Adrenal gland (tissue), 12 donors: ENCODE measurements around the gene TANK. TPM values are rescaled to one million over a fixed set of nuclear protein-coding genes. Genes with fewer than 3 reads are reported as not detected.

Source experiments
- DNase-seq, 7 donors: peaks; one replicate each; pipeline ENCODE4 v3.0.0-alpha.2; 2019 to 2020
- H3K27ac ChIP-seq, 5 donors: fragments of 200-600 bp; sonication (generic) in 4 of 5; 1 replicate in 3 of 5; 2 replicates in 2 of 5; pipeline versions ENCODE4 v1.5.1 to v1.8.0; 2016 to 2020; ENCODE audit warnings: mild to moderate bottlenecking in 1 of 5
- H3K27me3 ChIP-seq: fragments of 200-600 bp; 2 replicates; pipeline ENCODE4 v1.8.0; 2021
- H3K36me3 ChIP-seq, 2 donors: fragments of 200-600 bp; replicated peaks in 1 of 2; 1 replicate in 1 of 2; 2 replicates in 1 of 2; pipeline versions ENCODE4 v1.5.1 to v1.8.0; 2018 to 2022
- H3K4me1 ChIP-seq, 2 donors: fragments of 200-600 bp; replicated peaks in 1 of 2; 1 replicate in 1 of 2; 2 replicates in 1 of 2; pipeline versions ENCODE4 v1.5.1 to v1.8.0; 2018 to 2021
- H3K4me3 ChIP-seq, 4 donors: fragments of 200-600 bp; sonication (generic) in 3 of 4; one replicate each; pipeline ENCODE4 v1.5.1; 2016 to 2018
- H3K9me3 ChIP-seq, 3 donors: fragments of 200-600 bp; sonication (generic) in 1 of 3; replicated peaks in 1 of 3; 1 replicate in 2 of 3; 2 replicates in 1 of 3; pipeline versions ENCODE4 v1.5.1 to v1.8.0; 2016 to 2021
- POLR2A ChIP-seq, 2 donors: fragments of 450-650 bp; IDR thresholded peaks; one replicate each; pipeline ENCODE4 v1.6.1; 2017; ENCODE audit warnings: antibody characterized with exemption in 2 of 2, mild to moderate bottlenecking in 2 of 2, moderate library complexity in 1 of 2
- WGBS, 4 donors: extraction: QIAGEN DNeasy Blood & Tissue Kit in 2 of 4; methylation state at CpG; one replicate each; pipeline versions ENCODE4 v1.1.5 to v1.1.7; 2013 to 2017; 5-methylcytosine and 5-hydroxymethylcytosine counted together
- intact Hi-C, 2 donors: fragments of 100-400 bp; cut with DNase I; formaldehyde crosslinking; loops; one replicate each; pipeline versions ENCODE4 v1.14.1 to v1.15.0; 2022 to 2023
- polyA plus RNA-seq, 3 donors: library from polyadenylated mRNA; stranded (reverse); fragments of 200-250 nt in 2 of 3; fragments of 350-450 nt in 1 of 3; fragmentation: Illumina TruSeq in 1 of 3; extraction: RNeasy Lipid Tissue Mini Kit (QIAGEN cat#74804) in 1 of 3; gene quantifications; one replicate each; pipeline ENCODE4 v1.2.3, GENCODE V29; 2013 to 2014
- total RNA-seq, 9 donors: library from RNA; depleted of rRNA in 4 of 9; stranded (reverse); fragments of >200 nt in 4 of 9; fragments of 120-200 nt in 1 of 9; fragmentation: NEBNext Ultra II Directional in 1 of 9; extraction: Animal tissue kit (Norgen Biotek cat#: 25700) in 1 of 9; gene quantifications; one replicate each; pipeline versions ENCODE4 v1.1.0 to v1.2.4, GENCODE V29; 2013 to 2023
- TF ChIP-seq, protein P1 (sequence below), 6 experiments: fragments of 450-650 bp in 4 of 6; fragments of 200-600 bp in 2 of 6; sonication (generic) in 1 of 6; IDR thresholded peaks; 1 replicate in 5 of 6; 2 replicates in 1 of 6; pipeline versions ENCODE4 v1.5.1 to v1.8.0; 2016 to 2021; ENCODE audit warnings: antibody characterized with exemption in 6 of 6, mild to moderate bottlenecking in 2 of 6, moderate library complexity in 1 of 6
- donor health status: healthy with polysubstance abuse.
- donor health status: Bipolar disorder and iron deficiency.
- donor health status: DM: yes; HTN: yes; CAD: no.
- donor health status: DM: no; HTN: no; CAD: no.
- donor health status: DM: no; HTN: no; CAD: no.
- donor health status: DM: yes; HTN: yes; CAD: no.

Gene TANK
- total and polyA plus RNA-seq, 12 donors: 23.7 to 90.9 (median 55.0) TPM

DNA sequence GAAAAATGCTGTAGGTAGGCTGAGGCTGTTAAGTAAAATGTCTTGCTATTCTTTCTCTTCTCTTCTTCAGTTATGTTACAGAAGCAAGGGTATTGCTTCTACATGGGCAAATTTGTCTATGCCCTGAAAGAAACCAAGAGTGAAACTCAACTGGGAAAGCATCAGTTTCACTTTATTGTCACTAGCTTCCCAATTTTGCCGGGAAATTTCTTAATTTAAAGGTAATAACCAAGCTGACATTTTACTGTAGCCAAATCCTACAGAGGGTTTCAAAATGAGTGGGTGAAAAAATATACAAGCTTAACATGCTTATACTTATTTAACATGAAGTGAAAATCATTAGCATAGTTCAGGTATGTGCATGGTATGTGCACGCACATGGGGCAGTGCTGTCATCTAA, 3.2 kb downstream of the TANK start:
- WGBS, 4 donors: 77 to 91% (median 85%) methylated on average over 2 of the region's 2 CpGs
- no peak overlapping the region for H3K27ac ChIP-seq
- peaks cover 15 to 59% of the 10 kb centered on the region in 2 donors for H3K4me1 ChIP-seq
- H3K36me3 ChIP-seq: peaks cover 0 to 11% of the 10 kb centered on the region in 2 donors
- H3K27me3 ChIP-seq: no peaks in the 10 kb centered on the region
- H3K4me3 ChIP-seq: no peak overlapping the region
- no peaks in the 10 kb centered on the region for H3K9me3 ChIP-seq
- TF ChIP-seq, protein P1, sequence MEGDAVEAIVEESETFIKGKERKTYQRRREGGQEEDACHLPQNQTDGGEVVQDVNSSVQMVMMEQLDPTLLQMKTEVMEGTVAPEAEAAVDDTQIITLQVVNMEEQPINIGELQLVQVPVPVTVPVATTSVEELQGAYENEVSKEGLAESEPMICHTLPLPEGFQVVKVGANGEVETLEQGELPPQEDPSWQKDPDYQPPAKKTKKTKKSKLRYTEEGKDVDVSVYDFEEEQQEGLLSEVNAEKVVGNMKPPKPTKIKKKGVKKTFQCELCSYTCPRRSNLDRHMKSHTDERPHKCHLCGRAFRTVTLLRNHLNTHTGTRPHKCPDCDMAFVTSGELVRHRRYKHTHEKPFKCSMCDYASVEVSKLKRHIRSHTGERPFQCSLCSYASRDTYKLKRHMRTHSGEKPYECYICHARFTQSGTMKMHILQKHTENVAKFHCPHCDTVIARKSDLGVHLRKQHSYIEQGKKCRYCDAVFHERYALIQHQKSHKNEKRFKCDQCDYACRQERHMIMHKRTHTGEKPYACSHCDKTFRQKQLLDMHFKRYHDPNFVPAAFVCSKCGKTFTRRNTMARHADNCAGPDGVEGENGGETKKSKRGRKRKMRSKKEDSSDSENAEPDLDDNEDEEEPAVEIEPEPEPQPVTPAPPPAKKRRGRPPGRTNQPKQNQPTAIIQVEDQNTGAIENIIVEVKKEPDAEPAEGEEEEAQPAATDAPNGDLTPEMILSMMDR (IDR thresholded peaks at IDR 0.05): no peak
- TF ChIP-seq POLR2A (IDR thresholded peaks at IDR 0.05): no peak
- no peak for DNase-seq
- intact Hi-C loops: no loop called here

DNA sequence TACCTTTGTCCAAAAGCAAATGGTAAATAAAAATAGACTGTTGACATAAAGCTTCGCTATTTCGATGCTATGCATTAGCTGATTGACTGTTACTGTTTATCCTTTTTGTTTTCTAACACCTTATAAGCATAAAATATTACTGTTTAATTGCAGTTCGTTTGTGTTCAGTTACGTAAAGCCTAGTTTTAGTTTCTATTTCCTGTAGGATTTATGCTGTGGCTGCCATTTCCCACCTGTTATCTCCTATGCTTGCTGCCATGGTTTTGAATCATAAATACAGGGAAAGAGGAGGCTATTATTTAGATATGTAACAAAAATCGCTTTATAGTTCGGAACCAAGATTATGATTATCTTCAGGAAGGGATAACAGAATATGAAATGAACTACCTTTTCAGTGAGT, 3.9 kb downstream of the TANK start:
- Histone ChIP-seq H3K9me3 (no peaks in the 10 kb centered on the region), H3K4me1 (peaks cover 15 to 57% of the 10 kb centered on the region in 2 donors), H3K27me3 (no peaks in the 10 kb centered on the region), H3K36me3 (peaks cover 0 to 11% of the 10 kb centered on the region in 2 donors), H3K27ac (no peak overlapping the region), H3K4me3 (no peak overlapping the region)
- 86 to 93% (median 88%) methylated on average over 6 of the region's 6 CpGs for WGBS, 4 donors
- no peak for DNase-seq
- intact Hi-C loops: no loop called here
- no peak for TF ChIP-seq POLR2A (IDR thresholded peaks at IDR 0.05)
- TF ChIP-seq, protein P1 (IDR thresholded peaks at IDR 0.05): no peak

DNA sequence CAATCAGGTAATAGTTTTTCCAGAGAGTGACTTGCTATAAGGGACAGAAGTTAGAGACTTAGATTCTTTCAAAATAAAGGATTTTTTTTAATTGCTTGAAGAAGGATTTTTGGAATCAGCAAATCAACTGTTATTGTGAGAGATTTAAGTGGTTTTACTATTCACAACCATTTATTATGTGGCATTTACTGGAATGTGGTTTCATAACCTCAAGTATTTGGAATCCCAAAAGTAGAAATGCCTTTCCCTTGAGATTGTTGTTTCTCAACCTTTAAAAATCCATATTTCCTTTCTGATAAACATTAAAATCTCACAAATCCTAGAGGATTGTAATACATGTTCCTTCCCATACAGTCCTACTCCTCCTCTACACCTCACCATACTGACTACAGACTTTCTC, 5.0 kb downstream of the TANK start:
- H3K27me3 ChIP-seq: no peaks in the 10 kb centered on the region
- no peak overlapping the region for H3K4me3 ChIP-seq
- peaks cover 0 to 11% of the 10 kb centered on the region in 2 donors for H3K36me3 ChIP-seq
- no peak overlapping the region for H3K27ac ChIP-seq
- no peaks in the 10 kb centered on the region for H3K9me3 ChIP-seq
- intact Hi-C loops: no loop called here
- peaks cover 15 to 52% of the 10 kb centered on the region in 2 donors for H3K4me1 ChIP-seq
- no peak for TF ChIP-seq POLR2A (IDR thresholded peaks at IDR 0.05)
- TF ChIP-seq, protein P1 (IDR thresholded peaks at IDR 0.05): no peak
- DNase-seq: no peak

DNA sequence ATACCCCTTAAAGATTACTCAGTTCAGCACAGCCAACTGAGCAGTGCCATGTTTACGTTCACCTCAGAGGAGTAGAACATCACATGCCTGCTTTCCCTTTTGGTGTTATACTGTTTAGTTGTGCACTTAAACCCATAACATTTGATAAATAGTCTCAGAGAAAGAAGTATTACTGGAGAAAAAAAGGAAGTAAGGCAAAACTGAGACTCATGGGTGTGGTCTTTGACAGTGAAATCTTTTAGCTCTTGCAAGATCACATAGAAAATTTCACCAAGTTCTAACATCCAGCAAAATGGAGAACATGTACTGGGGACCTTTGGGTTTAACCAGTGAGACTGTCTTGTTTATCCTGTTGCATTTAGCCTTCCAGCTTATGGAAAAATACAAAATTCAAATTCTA, 5.6 kb downstream of the TANK start:
- no peak for DNase-seq
- Histone ChIP-seq H3K27ac (no peak overlapping the region), H3K9me3 (no peaks in the 10 kb centered on the region), H3K4me3 (no peak overlapping the region), H3K36me3 (peaks cover 0 to 11% of the 10 kb centered on the region in 2 donors), H3K27me3 (no peaks in the 10 kb centered on the region), H3K4me1 (peaks cover 15 to 57% of the 10 kb centered on the region in 2 donors)
- intact Hi-C loops: no loop called here
- TF ChIP-seq, protein P1 (IDR thresholded peaks at IDR 0.05): no peak
- TF ChIP-seq POLR2A (IDR thresholded peaks at IDR 0.05): no peak
- 76 to 89% (median 81%) methylated on average over 1 of the region's 1 CpG for WGBS, 4 donors
